22Rv1 (cell line): ENCODE results near the gene PRKRIP1.

Experiments
- CTCF ChIP-seq: fragments of 450-650 bp; IDR thresholded peaks from 2 replicates; pipeline ENCODE4 v1.5.1; 2017; ENCODE audit warnings: mild to moderate bottlenecking
- ZFX ChIP-seq: fragments of 450-650 bp; IDR thresholded peaks from 2 replicates; pipeline ENCODE4 v1.6.1; 2017; ENCODE audit warnings: antibody characterized with exemption, borderline replicate concordance

GRCh38 chr7:102445674-102446071 lies 49.5 kb downstream of the PRKRIP1 start:
- no peak for TF ChIP-seq CTCF
- TF ChIP-seq ZFX, result no peak
